Activated naive CD4-positive, alpha-beta T cell treated with anti-CD3 and anti-CD28 coated beads, Interleukin-2, amount 50 U/mL, for 24 hours (primary cell): ENCODE data around the gene ZNF772.
A peak's percentile ranks its signal among the peaks of the same experiment; 100 is the strongest.
"Not testable (repeated sequence)": the region's sequence is repeated elsewhere in the genome, so short reads cannot be mapped to it uniquely, and the experiment has no call there.

Source experiments
- H3K27ac Mint-ChIP-seq: one replicate; pipeline ENCODE4 v1.8.0; 2021; ENCODE audit warnings: mild to moderate bottlenecking, mixed read lengths
- H3K27me3 Mint-ChIP-seq: one replicate; pipeline ENCODE4 v1.8.0; 2021; ENCODE audit warnings: mixed read lengths
- H3K36me3 Mint-ChIP-seq: one replicate; pipeline ENCODE4 v1.8.0; 2021; ENCODE audit warnings: mixed read lengths
- H3K4me1 Mint-ChIP-seq: one replicate; pipeline ENCODE4 v1.8.0; 2021; ENCODE audit warnings: mixed read lengths
- H3K4me3 Mint-ChIP-seq: one replicate; pipeline ENCODE4 v1.8.0; 2021; ENCODE audit warnings: mild to moderate bottlenecking, mixed read lengths
- H3K9me3 Mint-ChIP-seq: one replicate; pipeline ENCODE4 v1.8.0; 2021; ENCODE audit warnings: mixed read lengths

ZNF772 gene

GRCh38 chr19:57477191-57478008, at the start of gene ZNF772:
TSS of gene ZNF772 (minus strand) at chr19:57477566. CDS start at chr19:57477309, 257 bp downstream.
- Mint-ChIP-seq H3K36me3 (peaks cover 55% of the 10 kb centered on the region), H3K9me3 (peaks cover 43% of the 10 kb centered on the region), H3K27ac (peak within 1 kb of the TSS; percentile 98), H3K4me1 (peaks cover 20% of the 10 kb centered on the region), H3K27me3 (no peaks in the 10 kb centered on the region), H3K4me3 (peak within 1 kb of the TSS; percentile 97)

- H3K9me3 Mint-ChIP-seq, result peaks cover 25% of the 10 kb centered on the region
- H3K4me1 Mint-ChIP-seq, H3K27ac Mint-ChIP-seq, H3K4me3 Mint-ChIP-seq, H3K27me3 Mint-ChIP-seq: not testable (repeated sequence)
- peaks cover 55% of the 10 kb centered on the region for H3K36me3 Mint-ChIP-seq
Observed at GRCh38 chr19:57518021-57518420, 40.7 kb upstream of the ZNF772 start.

GRCh38 chr19:57515255-57515654, 37.9 kb upstream of the ZNF772 start:
- Mint-ChIP-seq H3K27me3 (no peaks in the 10 kb centered on the region), H3K9me3 (peaks cover 18% of the 10 kb centered on the region), H3K36me3 (peaks cover 62% of the 10 kb centered on the region), H3K27ac (no peak overlapping the region), H3K4me1 (no peaks in the 10 kb centered on the region), H3K4me3 (no peak overlapping the region)

GRCh38 chr19:57512845-57513244, 35.5 kb upstream of the ZNF772 start:
- Mint-ChIP-seq H3K36me3 (peaks cover 74% of the 10 kb centered on the region), H3K4me1 (no peaks in the 10 kb centered on the region), H3K9me3 (peaks cover 33% of the 10 kb centered on the region), H3K4me3 (no peak overlapping the region), H3K27ac (no peak overlapping the region), H3K27me3 (no peaks in the 10 kb centered on the region)

GRCh38 chr19:57511484-57511883, 34.1 kb upstream of the ZNF772 start:
- Mint-ChIP-seq H3K36me3 (peaks cover 77% of the 10 kb centered on the region), H3K9me3 (peaks cover 33% of the 10 kb centered on the region), H3K27ac (no peak overlapping the region), H3K27me3 (no peaks in the 10 kb centered on the region), H3K4me1 (no peaks in the 10 kb centered on the region), H3K4me3 (no peak overlapping the region)

GRCh38 chr19:57506163-57506562, 28.8 kb upstream of the ZNF772 start:
- Mint-ChIP-seq H3K4me1 (peaks cover 18% of the 10 kb centered on the region), H3K4me3 (peak overlapping the region; percentile 8), H3K9me3 (peaks cover 33% of the 10 kb centered on the region), H3K27ac (no peak overlapping the region), H3K36me3 (peaks cover 78% of the 10 kb centered on the region), H3K27me3 (no peaks in the 10 kb centered on the region)

GRCh38 chr19:57500400-57500799, 23.0 kb upstream of the ZNF772 start:
- Mint-ChIP-seq H3K9me3 (peaks cover 28% of the 10 kb centered on the region), H3K4me1 (peaks cover 36% of the 10 kb centered on the region), H3K4me3 (peak overlapping the region; percentile 93), H3K36me3 (peaks cover 46% of the 10 kb centered on the region), H3K27ac (peak overlapping the region; percentile 80)
- H3K27me3 Mint-ChIP-seq, result not testable (repeated sequence)

- peaks cover 36% of the 10 kb centered on the region for H3K4me1 Mint-ChIP-seq
- not testable (repeated sequence) for H3K27me3 Mint-ChIP-seq
- H3K27ac Mint-ChIP-seq, result peak within 1 kb of the TSS; percentile 96
- H3K9me3 Mint-ChIP-seq, result peaks cover 28% of the 10 kb centered on the region
- peaks cover 46% of the 10 kb centered on the region for H3K36me3 Mint-ChIP-seq
- H3K4me3 Mint-ChIP-seq, result peak within 1 kb of the TSS; percentile 93
Observed at GRCh38 chr19:57499680-57500395, 22.5 kb upstream of the ZNF772 start, which contains the start of gene ZNF773. TSS of gene ZNF773 (plus strand) at chr19:57499938. CDS start at chr19:57500081, 143 bp downstream.

- H3K36me3 Mint-ChIP-seq, result peaks cover 47% of the 10 kb centered on the region
- peaks cover 36% of the 10 kb centered on the region for H3K4me1 Mint-ChIP-seq
- H3K27ac Mint-ChIP-seq, result peak overlapping the region; percentile 96
- H3K9me3 Mint-ChIP-seq, result peaks cover 28% of the 10 kb centered on the region
- H3K4me3 Mint-ChIP-seq, result peak overlapping the region; percentile 93
- not testable (repeated sequence) for H3K27me3 Mint-ChIP-seq
Observed at GRCh38 chr19:57499332-57499679, 21.9 kb upstream of the ZNF772 start.

GRCh38 chr19:57488299-57488644, 10.9 kb upstream of the ZNF772 start:
- peaks cover 31% of the 10 kb centered on the region for H3K9me3 Mint-ChIP-seq

GRCh38 chr19:57487477-57488298, 10.3 kb upstream of the ZNF772 start, which contains the start of gene ZNF419:
TSS of gene ZNF419 (plus strand) at chr19:57487750. CDS start at chr19:57487951, 201 bp downstream.
- peaks cover 28% of the 10 kb centered on the region for H3K9me3 Mint-ChIP-seq
- H3K36me3 Mint-ChIP-seq, result peaks cover 37% of the 10 kb centered on the region
- peak within 1 kb of the TSS; percentile 83 for H3K27ac Mint-ChIP-seq
- H3K4me1 Mint-ChIP-seq, result peaks cover 15% of the 10 kb centered on the region
- H3K27me3 Mint-ChIP-seq, result not testable (repeated sequence)
- H3K4me3 Mint-ChIP-seq, result peak within 1 kb of the TSS; percentile 74

More at GRCh38 chr19:57488299-57488644, 10.9 kb upstream of the ZNF772 start:
- H3K27ac Mint-ChIP-seq, result peak overlapping the region; percentile 62
- peak overlapping the region; percentile 74 for H3K4me3 Mint-ChIP-seq
- H3K27me3 Mint-ChIP-seq, result not testable (repeated sequence)
- peaks cover 43% of the 10 kb centered on the region for H3K36me3 Mint-ChIP-seq
- peaks cover 15% of the 10 kb centered on the region for H3K4me1 Mint-ChIP-seq

GRCh38 chr19:57473646-57474045, 3.7 kb downstream of the ZNF772 start:
- H3K27me3 Mint-ChIP-seq, result no peaks in the 10 kb centered on the region
- peaks cover 20% of the 10 kb centered on the region for H3K4me1 Mint-ChIP-seq
- peaks cover 54% of the 10 kb centered on the region for H3K9me3 Mint-ChIP-seq
- H3K27ac Mint-ChIP-seq, result no peak overlapping the region
- H3K36me3 Mint-ChIP-seq, result peaks cover 76% of the 10 kb centered on the region
- H3K4me3 Mint-ChIP-seq, result no peak overlapping the region

- Mint-ChIP-seq H3K27ac (no peak overlapping the region), H3K36me3 (peaks cover 46% of the 10 kb centered on the region), H3K9me3 (peaks cover 50% of the 10 kb centered on the region), H3K4me1 (no peaks in the 10 kb centered on the region), H3K4me3 (no peak overlapping the region), H3K27me3 (no peaks in the 10 kb centered on the region)
Observed at GRCh38 chr19:57466489-57466888, 10.9 kb downstream of the ZNF772 start.

- Mint-ChIP-seq H3K9me3 (peaks cover 47% of the 10 kb centered on the region), H3K27ac (no peak overlapping the region), H3K4me1 (no peaks in the 10 kb centered on the region), H3K27me3 (no peaks in the 10 kb centered on the region), H3K4me3 (no peak overlapping the region), H3K36me3 (peaks cover 45% of the 10 kb centered on the region)
Observed at GRCh38 chr19:57465680-57466381, 11.5 kb downstream of the ZNF772 start.

- H3K9me3 Mint-ChIP-seq, result peaks cover 27% of the 10 kb centered on the region
- peaks cover 42% of the 10 kb centered on the region for H3K36me3 Mint-ChIP-seq
Observed at GRCh38 chr19:57452307-57452706, 25.1 kb downstream of the ZNF772 start.

More at GRCh38 chr19:57452307-57452706, 25.1 kb downstream of the ZNF772 start:
- Mint-ChIP-seq H3K4me3 (no peak overlapping the region), H3K4me1 (no peaks in the 10 kb centered on the region), H3K27ac (no peak overlapping the region), H3K27me3 (no peaks in the 10 kb centered on the region)
